22Rv1 (cell line): ENCODE results near the gene PXDN.

ENCODE experiments used
- ZFX ChIP-seq: fragments of 450-650 bp; IDR thresholded peaks from 2 replicates; pipeline ENCODE4 v1.6.1; 2017; ENCODE audit warnings: antibody characterized with exemption, borderline replicate concordance
- TF ChIP-seq, protein P1 (sequence below): fragments of 450-650 bp; IDR thresholded peaks from 2 replicates; pipeline ENCODE4 v1.5.1; 2017; ENCODE audit warnings: mild to moderate bottlenecking

GRCh38 chr2:1642066-1642861, 102.1 kb downstream of the PXDN start:
- TF ChIP-seq, protein P1, sequence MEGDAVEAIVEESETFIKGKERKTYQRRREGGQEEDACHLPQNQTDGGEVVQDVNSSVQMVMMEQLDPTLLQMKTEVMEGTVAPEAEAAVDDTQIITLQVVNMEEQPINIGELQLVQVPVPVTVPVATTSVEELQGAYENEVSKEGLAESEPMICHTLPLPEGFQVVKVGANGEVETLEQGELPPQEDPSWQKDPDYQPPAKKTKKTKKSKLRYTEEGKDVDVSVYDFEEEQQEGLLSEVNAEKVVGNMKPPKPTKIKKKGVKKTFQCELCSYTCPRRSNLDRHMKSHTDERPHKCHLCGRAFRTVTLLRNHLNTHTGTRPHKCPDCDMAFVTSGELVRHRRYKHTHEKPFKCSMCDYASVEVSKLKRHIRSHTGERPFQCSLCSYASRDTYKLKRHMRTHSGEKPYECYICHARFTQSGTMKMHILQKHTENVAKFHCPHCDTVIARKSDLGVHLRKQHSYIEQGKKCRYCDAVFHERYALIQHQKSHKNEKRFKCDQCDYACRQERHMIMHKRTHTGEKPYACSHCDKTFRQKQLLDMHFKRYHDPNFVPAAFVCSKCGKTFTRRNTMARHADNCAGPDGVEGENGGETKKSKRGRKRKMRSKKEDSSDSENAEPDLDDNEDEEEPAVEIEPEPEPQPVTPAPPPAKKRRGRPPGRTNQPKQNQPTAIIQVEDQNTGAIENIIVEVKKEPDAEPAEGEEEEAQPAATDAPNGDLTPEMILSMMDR: no peak
- TF ChIP-seq ZFX: no peak
